Stomach (tissue), 9 donors: ENCODE measurements around the gene LCE3A. TPM values are rescaled to one million over a fixed set of nuclear protein-coding genes. Genes with fewer than 3 reads are reported as not detected.
A peak's percentile ranks its signal among the peaks of the same experiment; 100 is the strongest.

ENCODE experiments used
- DNase-seq, 2 donors: peaks; one replicate each; pipeline versions ENCODE4 v3.0.0 to v3.0.0-alpha.2; 2013 to 2019
- H3K27ac ChIP-seq, 5 donors: fragments of 200-600 bp in 4 of 5; sonication (generic) in 4 of 5; one replicate each; pipeline ENCODE4 v1.5.1; 2013 to 2019; ENCODE audit warnings: mild to moderate bottlenecking in 1 of 5, moderate library complexity in 1 of 5
- H3K27me3 ChIP-seq, 3 donors: fragments of 200-600 bp; sonication (generic); one replicate each; pipeline ENCODE4 v1.5.1; 2017 to 2019; ENCODE audit warnings: mixed run types in 1 of 3
- H3K36me3 ChIP-seq, 4 donors: fragments of 200-600 bp; sonication (generic); 1 replicate in 3 of 4; 2 replicates in 1 of 4; pipeline ENCODE4 v1.5.1; 2016 to 2019
- H3K4me1 ChIP-seq, 4 donors: fragments of 200-600 bp; sonication (generic); one replicate each; pipeline ENCODE4 v1.5.1; 2016 to 2019
- H3K4me3 ChIP-seq, 4 donors: fragments of 200-600 bp; sonication (generic) in 3 of 4; one replicate each; pipeline ENCODE4 v1.5.1; 2016 to 2019; ENCODE audit warnings: mild to moderate bottlenecking in 1 of 4
- H3K9me3 ChIP-seq, 4 donors: fragments of 200-600 bp; sonication (generic); one replicate each; pipeline ENCODE4 v1.5.1; 2016 to 2019
- EP300 ChIP-seq: sonication (generic); formaldehyde crosslinking; IDR thresholded peaks from one replicate; pipeline ENCODE4 v1.6.1; 2017; ENCODE audit warnings: antibody characterized with exemption
- POLR2A ChIP-seq, 4 donors: fragments of 450-650 bp; IDR thresholded peaks; one replicate each; pipeline ENCODE4 v1.6.1; 2016; ENCODE audit warnings: antibody characterized with exemption in 4 of 4, control low read depth in 2 of 4, mild to moderate bottlenecking in 1 of 4, moderate library complexity in 1 of 4
- POLR2AphosphoS5 ChIP-seq, 3 donors: sonication (generic); formaldehyde crosslinking; IDR thresholded peaks; one replicate each; pipeline ENCODE4 v1.6.1; 2016; ENCODE audit warnings: antibody characterized with exemption in 3 of 3
- WGBS, 5 donors: extraction: QIAGEN DNeasy Blood & Tissue Kit in 3 of 5; methylation state at CpG; one replicate each; pipeline versions ENCODE4 v1.1.5 to v1.1.7; 2013 to 2018; 5-methylcytosine and 5-hydroxymethylcytosine counted together
- intact Hi-C: fragments of 100-400 bp; cut with DNase I; formaldehyde crosslinking; loops from one replicate; pipeline ENCODE4 v1.15.1; 2023; ENCODE audit warnings: low total_unique reads
- polyA plus RNA-seq, 3 donors: library from polyadenylated mRNA; stranded (reverse); fragments of 200-250 nt; gene quantifications; one replicate each; pipeline ENCODE4 v1.2.3, GENCODE V29; 2013
- total RNA-seq, 5 donors: library from RNA; depleted of rRNA; stranded (reverse); fragments of >200 nt; gene quantifications; one replicate each; pipeline versions ENCODE4 v1.1.0 to v1.2.3, GENCODE V29; 2014 to 2016
- TF ChIP-seq, protein P1 (sequence below), 7 experiments: fragments of 450-650 bp in 4 of 7; fragments of 200-600 bp in 3 of 7; sonication (generic) in 3 of 7; IDR thresholded peaks; one replicate each; pipeline ENCODE4 v1.5.1; 2016 to 2019; ENCODE audit warnings: antibody characterized with exemption in 7 of 7, control low read depth in 2 of 7, mild to moderate bottlenecking in 1 of 7
- donor health status: healthy with polysubstance abuse.
- donor health status: Bipolar disorder and iron deficiency.
- donor health status: healthy.

LCE3A gene
- total and polyA plus RNA-seq, 8 donors: not detected

DNA sequence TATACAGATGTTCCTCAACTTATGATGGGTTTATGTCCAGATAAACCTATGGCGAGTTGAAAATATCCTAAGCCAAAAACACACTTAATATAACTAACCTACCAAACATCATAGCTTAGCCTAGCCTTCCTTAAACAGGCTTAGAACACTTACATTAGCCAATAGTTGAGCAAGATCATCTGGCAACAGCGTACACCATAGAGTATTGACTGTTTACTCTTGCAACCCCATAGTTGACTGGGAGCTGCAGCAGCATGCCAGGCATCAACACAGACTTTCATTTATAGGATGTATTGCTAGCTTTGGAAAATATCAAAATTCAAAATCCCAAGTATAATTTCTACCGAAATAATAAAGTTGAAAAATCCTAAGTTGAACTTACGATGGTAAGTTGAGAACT lies 34.8 kb upstream of the LCE3A start:
- 75 to 90% (median 82%) methylated on average over 4 of the region's 4 CpGs for WGBS, 5 donors
- H3K9me3 ChIP-seq: no peaks in the 10 kb centered on the region
- H3K27ac ChIP-seq: no peak overlapping the region
- H3K27me3 ChIP-seq: peaks cover 0 to under 1% (median 0%) of the 10 kb centered on the region in 3 donors
- TF ChIP-seq EP300 (no peak), POLR2AphosphoS5 (IDR thresholded peaks at IDR 0.05) (no peak), POLR2A (IDR thresholded peaks at IDR 0.05) (no peak)
- TF ChIP-seq, protein P1, sequence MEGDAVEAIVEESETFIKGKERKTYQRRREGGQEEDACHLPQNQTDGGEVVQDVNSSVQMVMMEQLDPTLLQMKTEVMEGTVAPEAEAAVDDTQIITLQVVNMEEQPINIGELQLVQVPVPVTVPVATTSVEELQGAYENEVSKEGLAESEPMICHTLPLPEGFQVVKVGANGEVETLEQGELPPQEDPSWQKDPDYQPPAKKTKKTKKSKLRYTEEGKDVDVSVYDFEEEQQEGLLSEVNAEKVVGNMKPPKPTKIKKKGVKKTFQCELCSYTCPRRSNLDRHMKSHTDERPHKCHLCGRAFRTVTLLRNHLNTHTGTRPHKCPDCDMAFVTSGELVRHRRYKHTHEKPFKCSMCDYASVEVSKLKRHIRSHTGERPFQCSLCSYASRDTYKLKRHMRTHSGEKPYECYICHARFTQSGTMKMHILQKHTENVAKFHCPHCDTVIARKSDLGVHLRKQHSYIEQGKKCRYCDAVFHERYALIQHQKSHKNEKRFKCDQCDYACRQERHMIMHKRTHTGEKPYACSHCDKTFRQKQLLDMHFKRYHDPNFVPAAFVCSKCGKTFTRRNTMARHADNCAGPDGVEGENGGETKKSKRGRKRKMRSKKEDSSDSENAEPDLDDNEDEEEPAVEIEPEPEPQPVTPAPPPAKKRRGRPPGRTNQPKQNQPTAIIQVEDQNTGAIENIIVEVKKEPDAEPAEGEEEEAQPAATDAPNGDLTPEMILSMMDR (IDR thresholded peaks at IDR 0.05): no peak
- no peak for DNase-seq
- H3K4me3 ChIP-seq: no peak overlapping the region
- no peaks in the 10 kb centered on the region for H3K4me1 ChIP-seq
- H3K36me3 ChIP-seq: no peaks in the 10 kb centered on the region
- intact Hi-C loops: no loop called here

DNA sequence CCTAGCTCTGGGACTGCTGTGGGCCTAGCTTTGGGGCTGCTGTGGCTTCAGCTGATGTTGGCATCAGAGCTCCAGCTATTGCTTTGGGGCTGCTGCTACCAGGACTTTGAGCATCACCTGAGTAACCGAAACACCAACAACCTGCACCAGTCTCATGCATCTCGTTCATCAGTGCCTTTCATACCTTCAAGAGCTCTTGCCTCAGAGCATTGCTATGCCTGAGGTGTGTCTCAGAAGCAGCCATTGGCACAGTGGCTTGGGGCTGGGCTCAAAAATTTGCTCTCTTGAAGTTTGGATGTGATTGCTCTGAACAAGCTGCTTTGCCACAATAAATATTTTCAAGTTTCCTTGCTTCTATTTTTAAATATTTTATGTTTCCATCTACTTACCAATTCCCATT lies 33.6 kb upstream of the LCE3A start:
- WGBS, 5 donors: 47 to 67% (median 61%) methylated on average over 2 of the region's 2 CpGs
- no peak overlapping the region for H3K4me3 ChIP-seq
- intact Hi-C loops: no loop called here
- no peak for DNase-seq
- no peaks in the 10 kb centered on the region for H3K9me3 ChIP-seq
- H3K36me3 ChIP-seq: no peaks in the 10 kb centered on the region
- no peak overlapping the region for H3K27ac ChIP-seq
- no peaks in the 10 kb centered on the region for H3K27me3 ChIP-seq
- TF ChIP-seq, protein P1 (IDR thresholded peaks at IDR 0.05): no peak
- TF ChIP-seq POLR2A (IDR thresholded peaks at IDR 0.05): no peak
- TF ChIP-seq POLR2AphosphoS5 (IDR thresholded peaks at IDR 0.05): no peak
- no peak for TF ChIP-seq EP300
- H3K4me1 ChIP-seq: no peaks in the 10 kb centered on the region

DNA sequence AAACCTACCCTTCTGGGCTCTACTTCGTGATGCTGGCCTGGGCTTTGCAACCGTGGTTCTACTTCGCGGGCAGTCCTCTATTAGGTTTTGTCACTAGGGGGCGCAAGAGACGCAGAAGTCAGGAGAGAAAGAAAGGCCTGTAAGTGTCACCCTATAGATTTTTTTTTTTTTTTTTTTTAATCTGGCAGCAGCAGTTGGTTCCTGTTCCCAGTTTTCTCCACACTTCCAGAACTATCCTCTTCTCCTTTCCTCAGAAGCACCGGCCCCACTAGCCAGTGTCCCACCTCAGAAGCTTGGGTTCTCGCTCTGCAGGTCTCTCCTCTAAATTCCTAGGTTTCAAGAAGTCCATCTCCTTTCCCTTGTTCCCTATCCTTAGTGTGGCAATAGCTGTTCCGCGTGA lies 31.2 kb upstream of the LCE3A start:
- Histone ChIP-seq H3K36me3 (no peaks in the 10 kb centered on the region), H3K4me1 (no peaks in the 10 kb centered on the region), H3K27ac (no peak overlapping the region), H3K27me3 (no peaks in the 10 kb centered on the region), H3K4me3 (no peak overlapping the region), H3K9me3 (no peaks in the 10 kb centered on the region)
- TF ChIP-seq POLR2A (IDR thresholded peaks at IDR 0.05) (no peak), EP300 (no peak)
- TF ChIP-seq, protein P1 (IDR thresholded peaks at IDR 0.05): peak in 4 of 7 experiments; percentile 26 to 37 (median 29)
- intact Hi-C loops: no loop called here
- peak; percentile 34 to 81 for DNase-seq
- WGBS, 5 donors: 29 to 37% (median 34%) methylated on average over 10 of the region's 10 CpGs

DNA sequence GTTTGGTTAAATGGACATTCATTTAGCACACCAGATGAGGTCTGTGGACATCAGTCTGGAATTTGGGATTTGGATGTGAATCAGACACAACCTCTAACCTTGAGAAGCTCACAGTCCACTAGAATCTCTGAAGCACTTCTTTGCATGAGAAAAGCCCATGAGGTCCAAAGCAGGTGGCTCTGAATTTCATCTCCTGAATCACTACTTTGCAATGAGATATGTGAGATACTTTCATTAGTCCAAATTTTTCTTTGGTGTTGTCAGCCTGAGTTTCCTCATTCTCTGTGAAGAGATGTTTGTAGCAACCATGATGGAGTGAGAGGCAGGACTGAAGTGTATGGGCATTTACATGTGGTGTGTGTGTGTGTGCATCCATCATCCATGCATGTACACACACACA lies 23.8 kb upstream of the LCE3A start:
- Histone ChIP-seq H3K27ac (no peak overlapping the region), H3K36me3 (no peaks in the 10 kb centered on the region)

More for the DNA sequence above, 23.8 kb upstream of the LCE3A start:
- Histone ChIP-seq H3K9me3 (no peaks in the 10 kb centered on the region), H3K4me1 (no peaks in the 10 kb centered on the region), H3K4me3 (no peak overlapping the region), H3K27me3 (peaks cover 0 to 12% (median 0%) of the 10 kb centered on the region in 3 donors)
- DNase-seq: no peak
- intact Hi-C loops: no loop called here
- TF ChIP-seq EP300 (no peak), POLR2A (IDR thresholded peaks at IDR 0.05) (no peak), POLR2AphosphoS5 (IDR thresholded peaks at IDR 0.05) (no peak)
- TF ChIP-seq, protein P1 (IDR thresholded peaks at IDR 0.05): no peak
